ENCODE results near the gene GPR84. TPM values are rescaled to one million over a fixed set of nuclear protein-coding genes. Genes with fewer than 3 reads are reported as not detected.

Gene GPR84
- total and polyA plus RNA-seq, 2 donors (not counting 3 experiments of a cell fraction or from before 2014, with no cell fraction given), result not detected

DNA sequence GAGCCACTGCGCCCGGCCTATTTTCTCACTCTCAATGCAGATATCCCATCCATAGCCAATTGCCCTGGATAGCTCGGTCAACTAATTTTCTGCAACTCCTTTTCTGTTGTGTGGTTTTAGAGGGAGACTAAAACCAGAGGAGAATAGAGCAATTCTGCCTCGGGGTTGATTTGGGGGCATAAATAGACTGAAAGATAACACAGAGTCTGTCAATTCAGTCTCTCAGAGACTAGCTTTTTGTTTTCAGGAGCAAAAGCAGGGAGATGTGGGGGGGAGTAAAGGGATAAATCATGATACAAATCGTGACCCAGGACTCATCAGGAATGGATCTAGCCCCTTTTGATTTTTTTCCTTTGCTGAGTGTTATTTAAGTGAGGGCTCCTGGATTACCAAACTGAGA, 32.8 kb downstream of the GPR84 start:
- BruUV-seq (replicated peaks), result no TSS peak
- dilution Hi-C loops (cut with MboI; ENCODE audit: extremely low pct_ligation_motif_present, low sequenced_read_pairs), result no loop called here
- Histone ChIP-seq H2AFZ (ENCODE audit: low read depth, low read length) (no peak overlapping the region), H4K20me1 (replicated peaks; ENCODE audit: control insufficient read depth, extremely low read depth, insufficient read depth, low read length) (no peaks in the 10 kb centered on the region), H3K36me3 (ENCODE audit: control insufficient read depth in 2 of 2, extremely low read depth in 1 of 2, insufficient read depth in 2 of 2, low read length in 2 of 2) (no peaks in the 10 kb centered on the region), H3K9me3 (replicated peaks; ENCODE audit: control insufficient read depth, insufficient read depth, low read length) (no peaks in the 10 kb centered on the region), H3K9me1 (replicated peaks; ENCODE audit: control insufficient read depth, extremely low read depth, insufficient read depth, low read length) (no peaks in the 10 kb centered on the region), H3K4me2 (ENCODE audit: insufficient read depth, low read length) (no peak overlapping the region), H3K4me3 (replicated peaks in 1 of 3; ENCODE audit: insufficient read depth in 1 of 3, low read depth in 1 of 3, low read length in 3 of 3) (no peak overlapping the region), H3K27ac (ENCODE audit: insufficient read depth, low read depth, low read length) (no peak overlapping the region), H3K4me1 (ENCODE audit: control insufficient read depth, extremely low read depth, insufficient read depth, low read length) (peaks cover 25% of the 10 kb centered on the region), H3K9ac (replicated peaks; ENCODE audit: extremely low read depth, insufficient read depth, low read length) (no peak overlapping the region), H3K79me2 (ENCODE audit: control insufficient read depth, insufficient read depth, low read length) (peaks cover 42% of the 10 kb centered on the region), H3K27me3 (ENCODE audit: control insufficient read depth in 2 of 2, insufficient read depth in 2 of 2, low read length in 2 of 2) (no peaks in the 10 kb centered on the region)
- intact Hi-C loops (cut with micrococcal nuclease), result no loop called here
- CTCF ChIA-PET, result interaction anchor here (1.0 to 1.4 kb wide), 3 partner anchors 28 to 121 kb away, joined by 3 read pairs; no protein-coding TSS in a partner anchor
- no peak for TF ChIP-seq MAX (IDR thresholded peaks at IDR 0.05; ENCODE audit: insufficient read depth, insufficient read length)
- DNase-seq (ENCODE audit: low read depth, low spot score) (no peak), FAIRE-seq (no peak)
- POLR2A ChIA-PET, result no interaction called here

- ChIA-PET POLR2A (no interaction called here), CTCF (no interaction called here)
- dilution Hi-C loops (cut with MboI; ENCODE audit: extremely low pct_ligation_motif_present, low sequenced_read_pairs), result no loop called here
- DNase-seq (ENCODE audit: low read depth, low spot score) (no peak), FAIRE-seq (no peak)
- intact Hi-C loops (cut with micrococcal nuclease), result no loop called here
- Histone ChIP-seq H2AFZ (ENCODE audit: low read depth, low read length) (no peak overlapping the region), H3K9ac (replicated peaks; ENCODE audit: extremely low read depth, insufficient read depth, low read length) (no peak overlapping the region), H3K27me3 (ENCODE audit: control insufficient read depth in 2 of 2, insufficient read depth in 2 of 2, low read length in 2 of 2) (no peaks in the 10 kb centered on the region), H3K9me1 (replicated peaks; ENCODE audit: control insufficient read depth, extremely low read depth, insufficient read depth, low read length) (no peaks in the 10 kb centered on the region), H3K9me3 (replicated peaks; ENCODE audit: control insufficient read depth, insufficient read depth, low read length) (no peaks in the 10 kb centered on the region), H3K4me2 (ENCODE audit: insufficient read depth, low read length) (no peak overlapping the region), H3K79me2 (ENCODE audit: control insufficient read depth, insufficient read depth, low read length) (peaks cover 48% of the 10 kb centered on the region), H3K27ac (ENCODE audit: insufficient read depth, low read depth, low read length) (no peak overlapping the region), H4K20me1 (replicated peaks; ENCODE audit: control insufficient read depth, extremely low read depth, insufficient read depth, low read length) (no peaks in the 10 kb centered on the region), H3K4me3 (replicated peaks in 1 of 3; ENCODE audit: insufficient read depth in 1 of 3, low read depth in 1 of 3, low read length in 3 of 3) (no peak overlapping the region), H3K36me3 (ENCODE audit: control insufficient read depth in 2 of 2, extremely low read depth in 1 of 2, insufficient read depth in 2 of 2, low read length in 2 of 2) (no peaks in the 10 kb centered on the region), H3K4me1 (ENCODE audit: control insufficient read depth, extremely low read depth, insufficient read depth, low read length) (peaks cover 28% of the 10 kb centered on the region)
- BruUV-seq (replicated peaks), result no TSS peak
- no peak for TF ChIP-seq POLR2AphosphoS5 (IDR thresholded peaks at IDR 0.05; ENCODE audit: insufficient read depth, low read depth, low read length)
- TF ChIP-seq MYC (IDR thresholded peaks at IDR 0.05; ENCODE audit: low read depth, low read length), result no peak
- TF ChIP-seq FOS (IDR thresholded peaks at IDR 0.05; ENCODE audit: borderline replicate concordance, insufficient read depth, low read length), result no peak
- TF ChIP-seq, protein P1, sequence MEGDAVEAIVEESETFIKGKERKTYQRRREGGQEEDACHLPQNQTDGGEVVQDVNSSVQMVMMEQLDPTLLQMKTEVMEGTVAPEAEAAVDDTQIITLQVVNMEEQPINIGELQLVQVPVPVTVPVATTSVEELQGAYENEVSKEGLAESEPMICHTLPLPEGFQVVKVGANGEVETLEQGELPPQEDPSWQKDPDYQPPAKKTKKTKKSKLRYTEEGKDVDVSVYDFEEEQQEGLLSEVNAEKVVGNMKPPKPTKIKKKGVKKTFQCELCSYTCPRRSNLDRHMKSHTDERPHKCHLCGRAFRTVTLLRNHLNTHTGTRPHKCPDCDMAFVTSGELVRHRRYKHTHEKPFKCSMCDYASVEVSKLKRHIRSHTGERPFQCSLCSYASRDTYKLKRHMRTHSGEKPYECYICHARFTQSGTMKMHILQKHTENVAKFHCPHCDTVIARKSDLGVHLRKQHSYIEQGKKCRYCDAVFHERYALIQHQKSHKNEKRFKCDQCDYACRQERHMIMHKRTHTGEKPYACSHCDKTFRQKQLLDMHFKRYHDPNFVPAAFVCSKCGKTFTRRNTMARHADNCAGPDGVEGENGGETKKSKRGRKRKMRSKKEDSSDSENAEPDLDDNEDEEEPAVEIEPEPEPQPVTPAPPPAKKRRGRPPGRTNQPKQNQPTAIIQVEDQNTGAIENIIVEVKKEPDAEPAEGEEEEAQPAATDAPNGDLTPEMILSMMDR (IDR thresholded peaks at IDR 0.05; ENCODE audit: extremely low read depth in 1 of 2, insufficient read depth in 1 of 2, low read depth in 1 of 2, low read length in 2 of 2), result no peak
- TF ChIP-seq EZH2 (IDR thresholded peaks at IDR 0.05; ENCODE audit: borderline replicate concordance, low read depth, low read length, severe bottlenecking), result no peak
- TF ChIP-seq POLR2A (IDR thresholded peaks at IDR 0.05; ENCODE audit: low read depth, low read length), result no peak
- no peak for TF ChIP-seq GATA2 (IDR thresholded peaks at IDR 0.05; ENCODE audit: insufficient read depth, insufficient read length, low read depth, low read length)
- TF ChIP-seq JUN (IDR thresholded peaks at IDR 0.05; ENCODE audit: borderline replicate concordance, insufficient read depth, insufficient read length, low read depth), result no peak
- TF ChIP-seq MAX (IDR thresholded peaks at IDR 0.05; ENCODE audit: insufficient read depth, insufficient read length), result no peak
Observed at GRCh38 chr12:54330442-54330841, 33.8 kb downstream of the GPR84 start.

Data from endothelial cell of umbilical vein (primary cell).